Measurements from ENCODE around the gene ARHGDIG.

Gene ARHGDIG

DNA sequence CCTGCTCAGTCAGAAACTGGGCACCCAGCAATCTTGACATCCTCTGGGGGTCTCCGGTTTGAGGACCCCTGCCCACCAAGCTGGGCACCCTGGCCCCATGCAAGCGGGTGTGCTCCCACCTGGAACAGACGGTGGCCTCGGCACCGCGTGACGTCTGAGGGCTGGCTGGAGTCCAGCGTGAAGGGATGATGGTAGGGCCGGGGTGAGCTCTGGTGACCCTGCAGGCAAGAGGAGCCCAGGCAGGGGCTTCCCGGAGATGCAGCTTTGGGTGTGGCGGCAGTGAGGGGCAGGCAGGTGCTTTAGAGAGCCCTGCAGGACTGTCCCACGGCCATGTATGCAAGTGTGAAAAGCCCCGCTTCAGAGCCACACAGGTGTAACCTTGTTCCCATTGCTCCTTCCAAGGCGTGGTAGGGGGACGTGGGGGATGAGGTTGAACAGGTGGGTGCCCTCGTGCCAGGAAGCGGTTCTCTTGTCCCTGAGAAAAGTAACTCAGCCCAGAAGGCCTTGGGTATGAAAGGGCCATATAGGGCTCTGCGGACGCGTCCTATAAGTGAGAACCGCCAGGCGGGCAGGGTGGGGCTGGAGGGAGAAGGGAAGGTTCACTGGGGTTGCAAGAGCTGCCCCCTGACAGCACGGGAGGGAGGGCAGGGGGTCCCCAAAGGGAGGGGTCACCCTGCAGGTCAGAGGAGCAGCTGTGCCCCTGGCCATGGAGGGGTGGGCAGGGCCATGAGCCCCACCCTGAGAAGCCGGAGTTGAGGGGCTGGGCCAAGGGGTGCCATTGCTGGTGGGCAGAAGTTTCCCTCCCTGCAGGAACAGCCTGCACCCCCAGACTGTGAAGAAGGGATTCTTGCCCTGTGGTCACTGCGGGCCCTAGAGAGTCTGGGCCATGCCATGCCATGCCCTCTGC lies 13.9 kb upstream of the ARHGDIG start:
- TF ChIP-seq TAF1 (IDR thresholded peaks at IDR 0.05; ENCODE audit: low read depth) = no peak
- no peak for TF ChIP-seq TCF12 (IDR thresholded peaks at IDR 0.05; ENCODE audit: low read depth)
- TF ChIP-seq ZBTB7A (IDR thresholded peaks at IDR 0.05; ENCODE audit: low read depth) = no peak
- TF ChIP-seq RAD21 (IDR thresholded peaks at IDR 0.05; ENCODE audit: low read depth) = no peak
- TF ChIP-seq CEBPB (IDR thresholded peaks at IDR 0.05) = no peak
- TF ChIP-seq, protein P1, sequence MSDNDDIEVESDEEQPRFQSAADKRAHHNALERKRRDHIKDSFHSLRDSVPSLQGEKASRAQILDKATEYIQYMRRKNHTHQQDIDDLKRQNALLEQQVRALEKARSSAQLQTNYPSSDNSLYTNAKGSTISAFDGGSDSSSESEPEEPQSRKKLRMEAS (IDR thresholded peaks at IDR 0.05) = no peak
- no peak for TF ChIP-seq FOXM1 (IDR thresholded peaks at IDR 0.05; ENCODE audit: borderline replicate concordance, low read depth)
- TF ChIP-seq, protein P2, sequence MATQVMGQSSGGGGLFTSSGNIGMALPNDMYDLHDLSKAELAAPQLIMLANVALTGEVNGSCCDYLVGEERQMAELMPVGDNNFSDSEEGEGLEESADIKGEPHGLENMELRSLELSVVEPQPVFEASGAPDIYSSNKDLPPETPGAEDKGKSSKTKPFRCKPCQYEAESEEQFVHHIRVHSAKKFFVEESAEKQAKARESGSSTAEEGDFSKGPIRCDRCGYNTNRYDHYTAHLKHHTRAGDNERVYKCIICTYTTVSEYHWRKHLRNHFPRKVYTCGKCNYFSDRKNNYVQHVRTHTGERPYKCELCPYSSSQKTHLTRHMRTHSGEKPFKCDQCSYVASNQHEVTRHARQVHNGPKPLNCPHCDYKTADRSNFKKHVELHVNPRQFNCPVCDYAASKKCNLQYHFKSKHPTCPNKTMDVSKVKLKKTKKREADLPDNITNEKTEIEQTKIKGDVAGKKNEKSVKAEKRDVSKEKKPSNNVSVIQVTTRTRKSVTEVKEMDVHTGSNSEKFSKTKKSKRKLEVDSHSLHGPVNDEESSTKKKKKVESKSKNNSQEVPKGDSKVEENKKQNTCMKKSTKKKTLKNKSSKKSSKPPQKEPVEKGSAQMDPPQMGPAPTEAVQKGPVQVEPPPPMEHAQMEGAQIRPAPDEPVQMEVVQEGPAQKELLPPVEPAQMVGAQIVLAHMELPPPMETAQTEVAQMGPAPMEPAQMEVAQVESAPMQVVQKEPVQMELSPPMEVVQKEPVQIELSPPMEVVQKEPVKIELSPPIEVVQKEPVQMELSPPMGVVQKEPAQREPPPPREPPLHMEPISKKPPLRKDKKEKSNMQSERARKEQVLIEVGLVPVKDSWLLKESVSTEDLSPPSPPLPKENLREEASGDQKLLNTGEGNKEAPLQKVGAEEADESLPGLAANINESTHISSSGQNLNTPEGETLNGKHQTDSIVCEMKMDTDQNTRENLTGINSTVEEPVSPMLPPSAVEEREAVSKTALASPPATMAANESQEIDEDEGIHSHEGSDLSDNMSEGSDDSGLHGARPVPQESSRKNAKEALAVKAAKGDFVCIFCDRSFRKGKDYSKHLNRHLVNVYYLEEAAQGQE (IDR thresholded peaks at IDR 0.05; ENCODE audit: low read depth) = no peak
- TF ChIP-seq YY1 (IDR thresholded peaks at IDR 0.05; ENCODE audit: low read depth) = no peak
- TF ChIP-seq TEAD4 (IDR thresholded peaks at IDR 0.05) = no peak
- no peak for TF ChIP-seq EP300 (IDR thresholded peaks at IDR 0.05; ENCODE audit: borderline replicate concordance)

DNA sequence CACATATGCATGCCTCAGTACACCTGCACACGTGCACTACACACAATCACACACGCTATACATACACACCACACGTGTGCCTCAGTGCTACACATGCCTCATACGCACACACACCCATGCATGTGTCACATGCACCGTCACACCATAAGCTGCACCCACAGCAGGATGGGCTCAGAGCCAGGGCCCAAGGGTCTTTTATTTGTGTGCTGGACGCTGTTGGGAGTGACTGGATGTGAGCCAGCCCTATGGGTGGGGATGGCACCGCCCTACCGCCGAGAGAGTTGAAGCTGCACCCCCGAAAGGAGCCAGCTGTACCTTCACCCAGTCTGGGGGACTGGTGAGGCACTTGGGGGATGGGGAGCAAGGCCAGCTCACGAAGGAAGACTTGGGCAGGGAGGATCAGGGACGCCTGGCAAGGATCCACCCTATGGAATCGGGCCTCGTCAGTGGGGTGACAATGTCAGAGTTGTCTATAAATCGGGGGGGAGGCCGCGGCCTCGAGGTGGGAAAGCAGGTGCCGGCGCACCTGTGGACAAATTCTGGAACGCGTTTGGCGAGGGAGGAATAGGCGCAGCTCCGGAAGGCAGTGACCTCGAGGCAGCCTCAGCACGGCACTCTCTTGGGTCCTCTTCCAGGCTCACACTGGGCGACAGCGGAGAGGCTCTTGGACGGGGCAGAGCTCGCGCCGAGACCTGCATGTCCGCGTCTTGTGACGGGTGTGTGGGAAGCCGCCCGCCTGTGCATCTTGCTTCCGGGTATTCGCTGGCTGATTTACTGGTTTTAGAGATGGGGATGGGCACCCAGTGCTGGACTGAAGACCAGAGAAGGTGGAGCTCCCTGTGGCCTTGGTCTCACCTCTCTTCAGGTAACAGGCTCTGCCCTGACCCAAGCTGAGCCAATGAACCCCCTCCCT lies 12.0 kb upstream of the ARHGDIG start:
- TF ChIP-seq YY1 (IDR thresholded peaks at IDR 0.05; ENCODE audit: low read depth) (no peak), RAD21 (IDR thresholded peaks at IDR 0.05; ENCODE audit: low read depth) (no peak), TCF12 (IDR thresholded peaks at IDR 0.05; ENCODE audit: low read depth) (no peak), NFIC (IDR thresholded peaks at IDR 0.05) (no peak), TAF1 (IDR thresholded peaks at IDR 0.05; ENCODE audit: low read depth) (no peak), EGR1 (IDR thresholded peaks at IDR 0.05) (no peak), TEAD4 (IDR thresholded peaks at IDR 0.05) (no peak), CEBPB (IDR thresholded peaks at IDR 0.05) (no peak), ZBTB7A (IDR thresholded peaks at IDR 0.05; ENCODE audit: low read depth) (no peak), EP300 (IDR thresholded peaks at IDR 0.05; ENCODE audit: borderline replicate concordance) (no peak)
- TF ChIP-seq, protein P2 (IDR thresholded peaks at IDR 0.05; ENCODE audit: low read depth) = no peak
- TF ChIP-seq, protein P1 (IDR thresholded peaks at IDR 0.05) = no peak
- TF ChIP-seq, protein P3, sequence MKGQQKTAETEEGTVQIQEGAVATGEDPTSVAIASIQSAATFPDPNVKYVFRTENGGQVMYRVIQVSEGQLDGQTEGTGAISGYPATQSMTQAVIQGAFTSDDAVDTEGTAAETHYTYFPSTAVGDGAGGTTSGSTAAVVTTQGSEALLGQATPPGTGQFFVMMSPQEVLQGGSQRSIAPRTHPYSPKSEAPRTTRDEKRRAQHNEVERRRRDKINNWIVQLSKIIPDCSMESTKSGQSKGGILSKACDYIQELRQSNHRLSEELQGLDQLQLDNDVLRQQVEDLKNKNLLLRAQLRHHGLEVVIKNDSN (IDR thresholded peaks at IDR 0.05) = no peak

DNA sequence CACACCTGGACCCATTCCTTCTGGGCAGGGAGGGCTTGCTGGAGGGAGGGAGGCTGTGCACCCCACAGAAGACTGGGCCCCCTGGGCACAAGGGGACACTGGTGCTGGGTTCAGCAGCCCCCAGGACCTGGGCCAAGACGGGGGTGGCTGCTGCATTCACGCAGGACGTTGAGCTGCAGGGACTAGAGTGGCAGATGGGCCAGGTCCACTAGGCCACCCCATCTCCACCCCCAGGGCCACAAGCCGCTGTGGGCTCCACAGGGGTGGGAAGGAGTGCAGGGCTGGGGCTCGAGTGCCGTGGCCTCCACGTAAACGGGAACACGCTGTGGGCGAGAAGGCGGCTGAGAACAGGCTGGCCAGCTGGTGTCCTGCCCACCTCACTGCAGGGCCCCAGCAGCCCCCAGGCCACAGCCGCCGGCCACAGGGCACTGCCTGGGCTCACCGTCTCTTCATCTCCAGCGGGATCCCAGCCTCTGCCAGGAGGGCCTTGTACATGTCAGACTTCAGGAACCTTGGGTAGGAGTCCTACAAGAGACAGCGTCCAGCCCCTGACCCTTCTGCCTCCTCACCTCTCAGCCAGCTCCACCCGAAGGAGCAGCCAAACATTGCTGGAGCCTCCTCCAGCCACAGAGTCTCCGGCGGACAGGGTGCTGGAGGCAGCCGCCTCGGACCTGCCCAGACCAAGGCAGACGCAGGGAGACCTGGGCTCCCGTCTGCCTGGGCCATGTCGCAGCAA lies 11.2 kb upstream of the ARHGDIG start:
- TF ChIP-seq EP300 (IDR thresholded peaks at IDR 0.05; ENCODE audit: borderline replicate concordance) (no peak), EGR1 (IDR thresholded peaks at IDR 0.05) (no peak), RAD21 (IDR thresholded peaks at IDR 0.05; ENCODE audit: low read depth) (no peak), TEAD4 (IDR thresholded peaks at IDR 0.05) (no peak), CREB1 (IDR thresholded peaks at IDR 0.05; ENCODE audit: low read depth) (no peak), TAF1 (IDR thresholded peaks at IDR 0.05; ENCODE audit: low read depth) (no peak), ZBTB7A (IDR thresholded peaks at IDR 0.05; ENCODE audit: low read depth) (no peak), TCF12 (IDR thresholded peaks at IDR 0.05; ENCODE audit: low read depth) (no peak), NFIC (IDR thresholded peaks at IDR 0.05) (no peak), FOXM1 (IDR thresholded peaks at IDR 0.05; ENCODE audit: borderline replicate concordance, low read depth) (no peak), YY1 (IDR thresholded peaks at IDR 0.05; ENCODE audit: low read depth) (no peak), CEBPB (IDR thresholded peaks at IDR 0.05) (no peak)
- TF ChIP-seq, protein P2 (IDR thresholded peaks at IDR 0.05; ENCODE audit: low read depth) = no peak
- TF ChIP-seq, protein P3 (IDR thresholded peaks at IDR 0.05) = no peak
- TF ChIP-seq, protein P1 (IDR thresholded peaks at IDR 0.05) = no peak
